Measurements from ENCODE around the gene TRIM59.

DNA sequence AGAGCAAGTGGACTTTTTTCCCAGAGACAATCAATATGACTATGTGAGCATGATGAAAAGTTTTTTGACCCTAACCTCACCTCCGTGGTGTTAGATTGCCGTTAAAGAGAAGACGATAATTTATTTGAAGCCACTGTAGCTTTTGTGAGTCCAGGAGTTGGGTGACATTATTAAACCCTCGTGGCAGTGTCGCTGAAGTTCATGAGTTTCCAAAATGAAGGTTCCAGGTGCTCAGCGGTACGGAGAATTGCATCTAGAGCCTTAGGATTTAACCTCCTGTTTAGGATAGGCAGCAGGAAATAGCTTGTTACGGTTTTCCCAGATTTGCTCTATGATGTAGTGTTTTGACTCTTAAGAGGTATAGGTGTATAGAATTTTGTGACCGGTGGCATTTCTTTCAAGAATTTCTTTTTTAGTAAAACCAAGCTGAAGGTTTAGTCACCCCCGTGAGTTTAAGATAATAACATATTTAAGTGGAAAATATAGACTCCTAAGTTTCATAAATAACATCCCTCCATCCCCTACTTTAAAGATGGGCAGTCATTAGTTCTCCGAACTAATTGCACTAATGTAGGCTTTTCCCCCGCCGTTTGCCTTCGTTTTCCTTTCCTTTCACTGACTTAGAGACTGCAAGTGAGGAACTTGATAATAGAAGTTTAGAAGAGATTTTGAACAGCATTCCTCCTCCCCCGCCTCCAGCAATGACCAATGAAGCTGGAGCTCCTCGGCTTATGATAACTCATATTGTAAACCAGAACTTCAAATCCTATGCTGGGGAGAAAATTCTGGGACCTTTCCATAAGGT, 48.1 kb downstream of the TRIM59 start:
- TF ChIP-seq, protein P1, sequence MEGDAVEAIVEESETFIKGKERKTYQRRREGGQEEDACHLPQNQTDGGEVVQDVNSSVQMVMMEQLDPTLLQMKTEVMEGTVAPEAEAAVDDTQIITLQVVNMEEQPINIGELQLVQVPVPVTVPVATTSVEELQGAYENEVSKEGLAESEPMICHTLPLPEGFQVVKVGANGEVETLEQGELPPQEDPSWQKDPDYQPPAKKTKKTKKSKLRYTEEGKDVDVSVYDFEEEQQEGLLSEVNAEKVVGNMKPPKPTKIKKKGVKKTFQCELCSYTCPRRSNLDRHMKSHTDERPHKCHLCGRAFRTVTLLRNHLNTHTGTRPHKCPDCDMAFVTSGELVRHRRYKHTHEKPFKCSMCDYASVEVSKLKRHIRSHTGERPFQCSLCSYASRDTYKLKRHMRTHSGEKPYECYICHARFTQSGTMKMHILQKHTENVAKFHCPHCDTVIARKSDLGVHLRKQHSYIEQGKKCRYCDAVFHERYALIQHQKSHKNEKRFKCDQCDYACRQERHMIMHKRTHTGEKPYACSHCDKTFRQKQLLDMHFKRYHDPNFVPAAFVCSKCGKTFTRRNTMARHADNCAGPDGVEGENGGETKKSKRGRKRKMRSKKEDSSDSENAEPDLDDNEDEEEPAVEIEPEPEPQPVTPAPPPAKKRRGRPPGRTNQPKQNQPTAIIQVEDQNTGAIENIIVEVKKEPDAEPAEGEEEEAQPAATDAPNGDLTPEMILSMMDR (IDR thresholded peaks at IDR 0.05; ENCODE audit: insufficient read depth, low read length) = no peak
- TF ChIP-seq POLR2AphosphoS5 (IDR thresholded peaks at IDR 0.05; ENCODE audit: low read depth) = no peak
